Measurements from ENCODE around the gene AK2.
"Not testable (repeated sequence)": the region's sequence is repeated elsewhere in the genome, so short reads cannot be mapped to it uniquely, and the experiment has no call there.

Gene AK2

DNA sequence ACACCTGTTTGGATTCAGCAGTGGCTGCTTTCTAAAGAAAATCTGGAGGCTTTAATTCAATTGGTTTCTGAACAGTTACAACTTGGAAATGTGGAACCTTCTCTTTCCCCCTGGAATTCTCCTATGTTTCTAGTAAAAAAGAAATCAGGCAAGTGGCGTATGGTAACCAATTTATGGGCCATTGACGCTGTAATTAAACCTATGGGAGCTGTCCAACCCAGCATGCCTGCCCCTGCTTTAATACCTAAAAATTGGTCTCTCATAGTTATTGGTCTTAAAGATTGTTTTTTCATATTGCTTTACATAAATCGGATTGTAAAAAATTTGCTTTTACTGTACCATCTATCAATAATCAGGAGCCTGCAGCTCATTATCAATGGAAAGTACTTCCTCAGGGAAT lies 29.8 kb upstream of the AK2 start:
- not testable (repeated sequence) for H4K91ac ChIP-seq (ENCODE audit: low read depth, low read length); H4K8ac ChIP-seq (ENCODE audit: low read depth, low read length)
- WGBS (ENCODE audit: extremely low coverage, insufficient coverage, insufficient read length), result no CpG with 5 or more reads among the region's 3 CpGs

DNA sequence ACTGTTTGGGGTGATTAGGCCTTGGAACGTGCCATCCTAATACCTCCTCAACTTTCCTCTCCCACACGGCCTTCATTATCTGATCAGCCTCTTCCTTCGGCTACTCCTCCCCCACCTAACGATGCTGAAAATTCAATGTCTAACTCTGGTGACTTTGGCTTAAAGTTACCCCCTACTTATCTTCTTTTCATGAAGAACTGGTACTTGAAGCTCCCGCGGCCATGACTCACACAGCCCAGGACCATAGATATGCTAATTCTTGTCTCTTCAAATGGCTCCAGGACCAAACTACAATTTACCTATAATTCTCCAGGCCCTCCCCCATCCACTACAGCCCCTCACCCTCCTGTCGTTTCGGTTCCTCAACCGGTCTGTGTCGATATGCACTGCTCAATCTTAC lies 28.6 kb upstream of the AK2 start:
- no peak overlapping the region for H2BK12ac ChIP-seq (ENCODE audit: low read length)
- H2AK5ac ChIP-seq (ENCODE audit: low read length), result no peak overlapping the region
- H4K91ac ChIP-seq (ENCODE audit: low read depth, low read length), result no peak overlapping the region
- H3K27ac ChIP-seq (ENCODE audit: low read depth, low read length), result no peak overlapping the region
- H3K27me3 ChIP-seq (ENCODE audit: insufficient read depth, low read length), result no peaks in the 10 kb centered on the region
- peaks cover 1% of the 10 kb centered on the region for H3K79me1 ChIP-seq (ENCODE audit: low read length)
- no CpG with 5 or more reads among the region's 10 CpGs for WGBS (ENCODE audit: extremely low coverage, insufficient coverage, insufficient read length)
- no peak overlapping the region for H3K4me3 ChIP-seq (ENCODE audit: low read depth, low read length)
- H3K4me2 ChIP-seq (ENCODE audit: low read length), result no peak overlapping the region
- no peak for DNase-seq
- H3K18ac ChIP-seq (ENCODE audit: low read length), result no peak overlapping the region
- H3K14ac ChIP-seq (ENCODE audit: low read length), result no peak overlapping the region
- H3K9ac ChIP-seq (ENCODE audit: low read length), result no peak overlapping the region
- peaks cover 8% of the 10 kb centered on the region for H3K9me3 ChIP-seq (ENCODE audit: insufficient read depth, low read depth, low read length)
- no peak overlapping the region for H2BK5ac ChIP-seq (ENCODE audit: low read depth, low read length, poor library complexity)
- no peak overlapping the region for H4K12ac ChIP-seq (ENCODE audit: low read depth, low read length)
- no peak overlapping the region for H2BK120ac ChIP-seq (ENCODE audit: insufficient read depth, low read length, poor library complexity)
- H2AFZ ChIP-seq (ENCODE audit: insufficient read depth, low read length, poor library complexity), result no peak overlapping the region
- H3K4me1 ChIP-seq (ENCODE audit: control insufficient read depth in 1 of 2, insufficient read depth in 2 of 2, low read length in 2 of 2), result peaks cover 7% of the 10 kb centered on the region in 2 experiments
- H3K4ac ChIP-seq (ENCODE audit: low read depth, low read length), result no peak overlapping the region
- H3K23ac ChIP-seq (ENCODE audit: low read length), result no peak overlapping the region
- no peak overlapping the region for H4K8ac ChIP-seq (ENCODE audit: low read depth, low read length)
- H3K36me3 ChIP-seq (ENCODE audit: control insufficient read depth in 1 of 2, insufficient read depth in 2 of 2, low read length in 2 of 2), result peaks cover 2 to 4% of the 10 kb centered on the region in 2 experiments
- H3K79me2 ChIP-seq (ENCODE audit: control insufficient read depth, insufficient read depth, low read length, poor library complexity), result no peaks in the 10 kb centered on the region

More for the DNA sequence above, 29.8 kb upstream of the AK2 start:
- not testable (repeated sequence) for H3K4ac ChIP-seq (ENCODE audit: low read depth, low read length); H3K9ac ChIP-seq (ENCODE audit: low read length); H3K27me3 ChIP-seq (ENCODE audit: insufficient read depth, low read length); DNase-seq; H3K4me1 ChIP-seq (ENCODE audit: control insufficient read depth in 1 of 2, insufficient read depth in 2 of 2, low read length in 2 of 2); H3K9me3 ChIP-seq (ENCODE audit: insufficient read depth, low read depth, low read length); H3K14ac ChIP-seq (ENCODE audit: low read length); H4K12ac ChIP-seq (ENCODE audit: low read depth, low read length); H3K79me2 ChIP-seq (ENCODE audit: control insufficient read depth, insufficient read depth, low read length, poor library complexity); H3K23ac ChIP-seq (ENCODE audit: low read length); H3K18ac ChIP-seq (ENCODE audit: low read length); H3K4me3 ChIP-seq (ENCODE audit: low read depth, low read length); H2BK120ac ChIP-seq (ENCODE audit: insufficient read depth, low read length, poor library complexity); H2AFZ ChIP-seq (ENCODE audit: insufficient read depth, low read length, poor library complexity); H2BK5ac ChIP-seq (ENCODE audit: low read depth, low read length, poor library complexity); H2AK5ac ChIP-seq (ENCODE audit: low read length); H3K36me3 ChIP-seq (ENCODE audit: control insufficient read depth in 1 of 2, insufficient read depth in 2 of 2, low read length in 2 of 2); H2BK12ac ChIP-seq (ENCODE audit: low read length); H3K4me2 ChIP-seq (ENCODE audit: low read length); H3K27ac ChIP-seq (ENCODE audit: low read depth, low read length); H3K79me1 ChIP-seq (ENCODE audit: low read length)

DNA sequence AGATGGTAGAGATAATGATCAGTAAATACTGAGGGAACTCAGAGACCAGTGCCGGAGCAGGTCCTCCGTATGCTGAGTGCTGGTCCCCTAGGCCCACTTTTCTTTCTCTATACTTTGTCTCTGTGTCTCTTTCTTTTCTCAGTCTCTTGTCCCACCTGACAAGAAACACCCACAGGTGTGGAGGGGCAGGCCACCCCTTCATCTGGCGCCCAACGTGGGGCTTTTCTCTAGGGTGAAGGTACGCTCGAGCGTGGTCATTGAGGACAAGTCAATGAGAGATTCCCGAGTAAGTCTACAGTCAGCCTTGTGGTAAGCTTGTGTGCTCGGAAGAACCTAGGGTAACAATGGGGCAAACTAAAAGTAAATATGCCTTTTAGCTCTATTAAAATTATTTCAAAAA lies 27.6 kb upstream of the AK2 start:
- H4K91ac ChIP-seq (ENCODE audit: low read depth, low read length); H3K36me3 ChIP-seq (ENCODE audit: control insufficient read depth in 1 of 2, insufficient read depth in 2 of 2, low read length in 2 of 2); H3K4ac ChIP-seq (ENCODE audit: low read depth, low read length); H3K27me3 ChIP-seq (ENCODE audit: insufficient read depth, low read length); H3K18ac ChIP-seq (ENCODE audit: low read length); H3K4me2 ChIP-seq (ENCODE audit: low read length); H4K8ac ChIP-seq (ENCODE audit: low read depth, low read length); H3K4me1 ChIP-seq (ENCODE audit: control insufficient read depth in 1 of 2, insufficient read depth in 2 of 2, low read length in 2 of 2); H3K23ac ChIP-seq (ENCODE audit: low read length); H2AFZ ChIP-seq (ENCODE audit: insufficient read depth, low read length, poor library complexity); H2BK5ac ChIP-seq (ENCODE audit: low read depth, low read length, poor library complexity); H2BK12ac ChIP-seq (ENCODE audit: low read length); H3K9ac ChIP-seq (ENCODE audit: low read length); H3K4me3 ChIP-seq (ENCODE audit: low read depth, low read length); H3K14ac ChIP-seq (ENCODE audit: low read length); H2BK120ac ChIP-seq (ENCODE audit: insufficient read depth, low read length, poor library complexity); H3K9me3 ChIP-seq (ENCODE audit: insufficient read depth, low read depth, low read length); H2AK5ac ChIP-seq (ENCODE audit: low read length); DNase-seq; H3K27ac ChIP-seq (ENCODE audit: low read depth, low read length); H3K79me1 ChIP-seq (ENCODE audit: low read length); H4K12ac ChIP-seq (ENCODE audit: low read depth, low read length); H3K79me2 ChIP-seq (ENCODE audit: control insufficient read depth, insufficient read depth, low read length, poor library complexity): not testable (repeated sequence)
- WGBS (ENCODE audit: extremely low coverage, insufficient coverage, insufficient read length), result no CpG with 5 or more reads among the region's 9 CpGs

DNA sequence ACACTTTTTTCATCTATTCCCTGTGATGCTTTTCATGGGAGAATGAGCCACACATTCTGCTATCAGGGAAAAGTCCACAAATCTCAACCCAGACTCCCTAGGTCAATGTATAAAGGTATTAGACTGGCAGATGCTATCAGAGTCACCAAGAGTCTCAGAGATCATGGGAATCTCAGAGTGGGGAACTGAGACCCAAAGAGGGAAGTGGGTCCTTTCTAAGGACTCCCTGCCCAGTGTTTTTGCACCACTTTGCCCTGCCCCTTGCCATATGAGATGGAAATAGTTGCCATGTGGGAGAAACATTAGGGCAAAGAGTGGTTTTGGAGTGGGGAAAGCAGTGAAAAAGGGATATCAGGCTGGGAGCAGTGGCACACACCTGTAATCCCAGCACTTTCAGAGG lies 25.2 kb upstream of the AK2 start:
- peaks cover 2 to 4% of the 10 kb centered on the region in 2 experiments for H3K36me3 ChIP-seq (ENCODE audit: control insufficient read depth in 1 of 2, insufficient read depth in 2 of 2, low read length in 2 of 2)
- no peak overlapping the region for H3K18ac ChIP-seq (ENCODE audit: low read length)
- H4K12ac ChIP-seq (ENCODE audit: low read depth, low read length), result no peak overlapping the region
- no peak overlapping the region for H3K23ac ChIP-seq (ENCODE audit: low read length)
- H3K4me3 ChIP-seq (ENCODE audit: low read depth, low read length), result no peak overlapping the region
- no peak overlapping the region for H2AK5ac ChIP-seq (ENCODE audit: low read length)
- H2BK5ac ChIP-seq (ENCODE audit: low read depth, low read length, poor library complexity), result no peak overlapping the region
- peaks cover 8 to 12% of the 10 kb centered on the region in 2 experiments for H3K4me1 ChIP-seq (ENCODE audit: control insufficient read depth in 1 of 2, insufficient read depth in 2 of 2, low read length in 2 of 2)
- H3K14ac ChIP-seq (ENCODE audit: low read length), result no peak overlapping the region
- H3K4ac ChIP-seq (ENCODE audit: low read depth, low read length), result no peak overlapping the region
- H4K91ac ChIP-seq (ENCODE audit: low read depth, low read length), result no peak overlapping the region
- peaks cover 4% of the 10 kb centered on the region for H3K79me1 ChIP-seq (ENCODE audit: low read length)
- H2BK12ac ChIP-seq (ENCODE audit: low read length), result peak overlapping the region; percentile 68
- H4K8ac ChIP-seq (ENCODE audit: low read depth, low read length), result no peak overlapping the region
- no peaks in the 10 kb centered on the region for H3K27me3 ChIP-seq (ENCODE audit: insufficient read depth, low read length)
- H3K9ac ChIP-seq (ENCODE audit: low read length), result no peak overlapping the region
- H2AFZ ChIP-seq (ENCODE audit: insufficient read depth, low read length, poor library complexity), result no peak overlapping the region
- H3K79me2 ChIP-seq (ENCODE audit: control insufficient read depth, insufficient read depth, low read length, poor library complexity), result no peaks in the 10 kb centered on the region
- H3K4me2 ChIP-seq (ENCODE audit: low read length), result no peak overlapping the region
- H3K27ac ChIP-seq (ENCODE audit: low read depth, low read length), result no peak overlapping the region
- peaks cover 8% of the 10 kb centered on the region for H3K9me3 ChIP-seq (ENCODE audit: insufficient read depth, low read depth, low read length)
- H2BK120ac ChIP-seq (ENCODE audit: insufficient read depth, low read length, poor library complexity), result no peak overlapping the region
- no peak for DNase-seq

Data from trophoblast cell (in vitro differentiated cells and primary cell).